NAMALWA (cell line): ENCODE results near the gene TMTC1.

ENCODE experiments used
- DNase-seq: peaks from one replicate; pipeline ENCODE4 v3.0.0-alpha.2; 2015; ENCODE audit warnings: low spot score

The TMTC1 gene

DNA sequence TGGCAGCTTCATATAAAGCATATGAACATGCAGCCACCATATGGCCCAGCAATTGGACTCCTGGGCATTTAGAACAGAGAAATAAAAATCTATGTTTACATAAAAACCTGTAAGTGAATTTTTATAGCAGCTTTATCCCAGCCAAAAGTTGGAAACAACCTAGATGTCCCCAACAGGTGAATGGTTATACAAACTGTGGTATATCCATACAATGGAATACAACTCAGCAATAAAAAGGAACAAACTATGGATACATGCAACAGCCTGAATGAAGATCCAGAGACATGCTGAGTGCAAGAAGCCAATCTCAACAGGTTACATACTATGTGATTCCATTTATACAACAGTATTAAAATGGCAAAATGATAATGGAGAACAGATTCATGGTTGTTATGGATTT, 3.7 kb downstream of the TMTC1 start:
- no peak for DNase-seq

- DNase-seq, result no peak
Observed at GRCh38 chr12:29778531-29778930, 5.2 kb downstream of the TMTC1 start.

GRCh38 chr12:29773076-29773475, 10.7 kb downstream of the TMTC1 start:
- no peak for DNase-seq

GRCh38 chr12:29771786-29772185, 12.0 kb downstream of the TMTC1 start:
- DNase-seq, result no peak

DNA sequence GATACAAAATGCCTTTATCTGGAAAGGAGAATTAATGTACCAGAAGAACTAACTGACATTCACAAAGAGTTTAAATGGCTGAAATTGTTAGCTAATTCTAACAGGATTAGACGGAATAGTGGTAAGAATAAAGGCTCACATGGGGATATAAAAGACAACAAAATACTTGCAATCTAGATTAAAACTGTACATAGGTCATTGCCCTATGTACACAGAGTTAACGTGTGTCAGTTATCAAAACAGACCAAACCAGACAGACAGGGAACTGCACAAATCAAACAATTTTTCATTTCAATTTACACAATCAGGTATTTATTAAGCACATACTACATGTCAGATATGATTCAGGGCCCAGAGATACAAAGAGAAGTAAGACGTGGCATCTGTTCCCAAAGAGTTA, 12.6 kb downstream of the TMTC1 start:
- no peak for DNase-seq

DNA sequence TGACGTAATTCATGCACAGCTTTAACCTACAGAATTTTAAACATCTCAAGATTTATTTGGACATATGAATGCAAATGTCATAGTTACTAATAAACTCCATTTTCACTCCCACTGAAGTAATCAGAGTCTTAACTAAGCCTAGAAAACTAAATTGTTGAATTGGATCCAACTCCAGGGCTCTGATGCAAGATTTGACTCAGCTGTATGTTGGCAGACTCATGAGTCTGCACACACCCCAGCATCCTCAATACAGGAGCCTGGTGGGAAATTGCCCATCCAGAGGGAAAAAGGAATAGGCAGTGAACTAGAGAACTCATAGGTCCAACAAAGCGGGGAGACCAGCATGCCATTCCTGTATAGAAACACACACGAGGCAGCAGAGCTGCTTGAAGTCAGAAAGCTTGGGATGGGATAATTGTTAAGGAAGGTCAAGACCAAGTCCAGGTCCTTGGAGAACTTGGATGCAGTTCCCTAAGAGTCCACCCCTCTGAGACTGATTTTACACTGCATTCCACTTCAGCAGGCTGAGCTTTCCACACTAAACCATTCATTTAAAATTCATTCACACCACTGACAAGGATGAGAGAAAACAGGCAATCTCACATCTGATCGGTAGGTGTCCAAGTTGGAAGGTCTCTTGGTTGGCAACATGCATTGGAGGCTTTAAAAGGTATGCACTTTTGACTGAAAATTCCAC, 14.4 kb downstream of the TMTC1 start:
- DNase-seq, result no peak

DNA sequence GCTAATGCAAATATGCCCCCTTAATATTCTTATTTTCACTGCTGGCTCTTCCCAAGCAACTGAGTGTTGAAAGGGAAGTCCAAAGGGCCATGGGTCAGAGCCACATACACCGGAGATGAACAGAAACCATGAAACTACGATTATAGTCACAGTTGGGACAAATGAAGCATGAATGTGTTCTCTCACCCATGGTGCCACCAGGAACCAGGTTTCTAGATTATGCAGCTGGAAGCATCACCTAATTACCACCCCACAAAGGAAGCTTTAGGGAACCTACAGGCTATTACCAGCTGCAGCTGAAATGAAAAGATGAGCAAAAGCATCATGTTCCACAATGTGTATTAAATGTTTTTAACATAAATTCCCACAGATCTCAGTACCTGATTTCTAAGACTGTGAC, 15.4 kb downstream of the TMTC1 start:
- no peak for DNase-seq

GRCh38 chr12:29763301-29763683, 20.4 kb downstream of the TMTC1 start:
- no peak for DNase-seq

DNA sequence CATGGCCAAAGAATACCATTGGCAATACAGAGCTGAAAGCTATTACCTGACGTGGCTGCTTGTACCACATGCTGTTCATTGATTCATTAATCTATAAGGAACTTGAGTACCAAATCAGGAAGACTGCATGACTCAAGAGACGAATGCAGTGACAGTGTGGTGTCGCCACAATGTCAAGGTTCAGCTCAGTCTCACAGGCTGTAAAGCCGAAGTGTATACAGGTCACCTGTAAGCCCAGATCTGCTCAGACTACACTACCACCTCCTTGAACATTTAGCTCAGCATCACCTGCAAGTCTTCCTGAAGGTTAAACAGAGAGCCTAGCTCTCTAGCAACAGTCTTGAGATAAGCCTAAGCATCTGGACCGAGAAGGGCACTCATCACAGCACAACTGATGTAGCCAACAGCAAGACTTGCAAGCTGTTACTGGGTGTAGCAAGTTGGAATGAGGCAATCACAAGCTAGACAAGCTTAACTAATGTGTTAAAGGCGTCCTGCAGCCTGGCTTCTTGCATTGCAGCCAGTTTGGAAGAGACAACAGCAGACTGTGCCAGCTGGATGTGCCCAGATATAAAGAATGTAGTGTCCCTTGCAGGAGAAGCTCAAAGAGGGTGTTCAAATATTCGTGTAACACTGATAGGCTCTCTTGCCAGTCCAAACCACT, 21.0 kb downstream of the TMTC1 start:
- DNase-seq, result no peak

DNA sequence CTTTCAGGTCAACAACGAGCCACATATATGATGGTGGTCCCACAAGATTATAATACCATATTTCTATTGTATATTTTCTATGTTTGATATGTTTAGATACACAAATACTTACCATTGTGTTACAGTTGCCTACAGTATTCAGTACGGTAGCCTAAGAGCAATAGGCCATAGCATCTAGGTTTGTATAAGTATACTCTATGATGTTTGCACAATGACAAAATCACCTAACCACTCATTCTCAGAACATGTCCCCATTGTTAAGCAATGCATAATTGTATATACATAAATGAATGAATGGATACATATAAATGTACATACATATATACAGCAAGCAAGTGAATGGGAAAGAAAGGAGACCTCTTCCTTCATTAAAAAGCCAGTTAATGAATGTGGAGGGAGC, 23.8 kb downstream of the TMTC1 start:
- DNase-seq, result no peak

DNA sequence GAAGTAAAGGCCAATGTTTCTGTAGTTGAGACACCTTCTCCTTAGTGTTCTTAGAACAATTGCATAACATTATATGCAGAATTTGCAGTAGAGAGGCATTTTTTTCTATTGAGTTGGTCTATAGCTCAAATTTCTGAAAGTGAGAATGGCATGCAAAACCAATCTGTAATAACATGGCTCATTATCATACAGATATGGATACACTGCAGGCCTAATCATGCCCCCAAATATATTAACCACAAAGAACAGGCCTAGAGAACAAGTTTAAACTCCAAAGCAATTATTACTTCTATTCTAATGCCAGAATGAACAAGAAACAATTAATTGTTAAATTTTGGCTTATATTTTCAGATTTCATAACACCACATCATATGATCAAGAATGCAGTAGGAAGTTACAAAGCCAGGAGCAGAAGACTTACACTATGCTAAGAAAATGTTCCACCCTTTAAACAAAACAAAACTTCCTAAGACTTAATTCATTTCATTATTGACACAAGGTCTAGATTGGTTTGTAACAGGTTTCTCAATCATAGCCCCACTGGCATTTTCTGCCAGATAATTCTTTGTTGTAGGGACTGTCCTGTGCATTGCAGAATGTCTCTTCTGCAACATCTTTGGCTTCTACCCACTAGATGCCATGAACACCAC, 26.9 kb downstream of the TMTC1 start:
- DNase-seq, result no peak

- no peak for DNase-seq
Observed at GRCh38 chr12:29754235-29755189, 29.2 kb downstream of the TMTC1 start.

- no peak for DNase-seq
Observed at GRCh38 chr12:29752121-29752520, 31.6 kb downstream of the TMTC1 start.

DNA sequence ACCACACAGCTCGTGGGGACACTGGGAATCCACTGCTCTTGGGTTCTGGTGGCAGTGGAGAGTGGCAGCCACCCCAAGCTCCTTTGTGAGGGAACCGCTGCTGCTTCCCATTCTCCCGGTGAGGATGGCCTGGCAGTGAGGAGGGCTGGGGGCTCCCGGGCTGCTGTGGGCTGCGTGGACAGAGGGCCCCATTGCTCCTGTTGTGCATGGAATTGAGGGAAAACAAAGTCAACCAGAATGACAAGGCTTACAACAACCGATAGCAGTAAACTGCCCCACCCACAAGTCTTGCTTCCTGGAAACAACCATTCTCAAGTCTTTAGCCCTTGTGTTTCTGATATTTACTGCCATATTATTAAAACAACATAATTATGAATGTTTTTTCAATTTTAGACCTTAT, 32.1 kb downstream of the TMTC1 start:
- DNase-seq, result no peak

DNA sequence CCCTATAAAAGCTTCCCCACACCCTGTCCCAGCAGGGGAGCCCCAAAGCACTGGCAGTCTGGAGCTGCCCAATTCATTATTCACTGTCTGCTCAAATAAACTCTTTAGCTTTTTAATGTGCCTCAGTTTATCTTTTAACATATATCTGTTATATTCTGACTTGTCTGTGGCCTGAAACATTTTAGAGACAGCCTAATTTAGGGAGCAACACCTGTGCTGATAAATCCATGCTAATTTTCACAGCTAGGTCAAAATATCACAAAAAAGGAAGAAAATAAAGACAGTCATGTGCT, 32.9 kb downstream of the TMTC1 start:
- no peak for DNase-seq

- no peak for DNase-seq
Observed at GRCh38 chr12:29750131-29750927, 33.4 kb downstream of the TMTC1 start.

DNA sequence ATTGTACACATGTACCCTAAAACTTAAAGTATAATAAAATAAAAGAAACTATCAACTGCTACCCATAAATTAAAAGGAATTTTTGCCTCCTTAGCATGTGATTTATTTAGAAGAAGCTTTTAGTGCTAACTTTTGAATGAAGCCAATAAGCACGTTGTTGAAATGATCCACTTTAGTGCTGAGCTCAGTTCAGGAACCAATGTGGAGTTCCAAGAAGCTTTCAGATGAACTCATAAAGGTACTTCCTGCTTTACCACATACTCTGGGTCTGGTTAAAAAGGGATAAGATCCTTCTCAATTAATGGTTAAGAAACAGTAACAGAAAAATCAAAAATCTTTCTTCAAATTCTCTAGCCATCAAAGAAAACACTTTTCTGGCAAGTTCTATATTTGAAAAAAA, 39.4 kb downstream of the TMTC1 start:
- no peak for DNase-seq

DNA sequence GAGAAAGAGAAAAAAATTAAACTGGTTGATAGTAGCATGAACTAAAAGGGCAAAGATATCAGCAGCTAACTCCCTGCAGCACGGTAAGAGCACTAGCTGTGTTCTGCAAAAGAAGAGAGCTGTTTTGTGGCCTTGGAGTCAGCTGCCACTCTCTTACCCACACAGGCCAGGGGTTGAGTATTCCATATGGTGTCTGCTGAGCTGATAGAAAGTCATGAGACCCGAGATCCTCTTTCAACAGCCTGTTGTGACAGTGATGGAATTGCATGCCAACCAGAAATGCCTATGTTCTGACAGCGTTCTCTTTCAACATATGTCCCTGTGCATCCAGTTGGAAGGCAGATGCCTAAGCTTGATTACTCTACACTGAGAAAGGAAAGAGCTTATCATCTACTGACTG, 39.9 kb downstream of the TMTC1 start:
- DNase-seq, result no peak

- no peak for DNase-seq
Observed at GRCh38 chr12:29743077-29743476, 40.7 kb downstream of the TMTC1 start.

- DNase-seq, result no peak
Observed at GRCh38 chr12:29742646-29743045, 41.1 kb downstream of the TMTC1 start.

DNA sequence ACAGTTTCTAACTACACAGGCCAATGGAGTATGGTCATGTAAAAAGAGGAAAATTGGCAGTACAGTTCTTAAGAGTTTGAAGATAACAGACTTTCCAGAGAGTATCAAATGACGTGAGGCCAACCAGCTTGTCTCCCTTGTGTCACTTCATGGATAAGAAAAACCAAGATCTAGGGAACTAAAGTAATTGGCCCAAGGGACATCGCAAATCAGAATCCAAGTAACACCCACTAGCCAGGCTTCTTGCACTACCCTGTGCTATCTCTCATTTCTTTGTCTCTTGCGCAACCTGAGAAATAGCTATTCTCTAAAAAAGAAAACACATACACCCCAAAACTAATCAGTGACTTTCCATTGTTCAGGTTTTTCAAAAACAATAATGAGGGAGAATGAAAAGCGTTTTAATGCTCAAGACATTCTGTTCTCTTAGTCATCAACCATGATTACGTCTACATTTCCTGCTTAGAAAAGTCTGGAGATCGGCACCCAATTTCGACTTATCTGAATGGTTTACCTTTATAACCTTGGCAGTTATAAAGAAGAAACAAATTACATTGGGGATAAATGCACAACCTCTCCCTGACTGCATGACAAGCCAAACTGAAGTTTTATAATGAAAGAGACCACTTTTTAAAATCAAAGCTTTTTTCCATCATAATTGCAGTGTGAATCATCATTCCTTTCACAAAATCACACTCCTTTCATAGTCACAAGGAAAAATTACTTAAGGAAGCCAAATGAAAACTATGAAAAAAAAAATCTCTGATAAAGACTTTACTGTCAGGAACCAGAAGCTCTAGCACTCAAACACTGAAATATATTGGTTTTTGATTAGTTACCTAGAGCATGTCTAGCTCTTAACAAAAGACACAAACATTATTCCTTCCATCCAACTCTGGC, 42.1 kb downstream of the TMTC1 start:
- DNase-seq, result no peak
